Cardiac fibroblast (primary cell): Measurements from ENCODE around the gene USH1G.

Experiments
- DNase-seq, 2 donors: peaks; one replicate each; pipeline versions ENCODE4 v3.0.0 to v3.0.0-alpha.2; 2010; ENCODE audit warnings: low read depth in 2 of 2
- H3K4me3 ChIP-seq, 2 donors: replicated peaks in 1 of 2; 1 replicate in 1 of 2; 2 replicates in 1 of 2; pipeline ENCODE4 v1.5.1; 2011; ENCODE audit warnings: low read depth in 2 of 2, low read length in 2 of 2, mild to moderate bottlenecking in 2 of 2, moderate library complexity in 1 of 2
- CTCF ChIP-seq: IDR thresholded peaks from one replicate; pipeline ENCODE4 v1.5.1; 2011; ENCODE audit warnings: low read depth, mild to moderate bottlenecking, low read length, inconsistent platforms

The USH1G gene

DNA sequence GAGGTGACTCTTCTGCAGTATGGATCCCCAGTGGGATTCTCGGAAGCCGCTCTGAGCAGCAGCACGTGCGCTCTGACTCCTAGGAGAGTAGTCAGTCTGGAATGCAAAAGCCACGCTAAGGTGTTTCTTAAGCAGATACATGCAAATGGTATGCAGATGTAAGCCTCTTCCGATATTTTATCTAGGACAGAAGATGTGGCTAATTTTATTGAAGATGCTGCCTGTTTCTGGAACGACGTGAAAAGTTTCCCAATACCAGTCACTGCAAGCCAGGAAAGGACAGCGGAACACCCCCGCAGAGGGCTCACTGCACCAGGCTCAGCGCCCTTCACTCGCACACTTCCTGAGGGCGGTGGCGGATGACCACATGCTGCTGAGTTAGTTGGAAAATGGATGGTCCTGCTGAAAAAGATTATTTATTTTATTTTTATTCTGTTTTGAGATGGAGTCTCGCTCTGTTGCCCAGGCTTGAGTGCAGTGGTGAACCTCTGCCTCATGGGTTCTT lies 39.8 kb downstream of the USH1G start:
- DNase-seq, result peak in 1 of 2 donors; percentile 47
- H3K4me3 ChIP-seq, result no peak overlapping the region
- TF ChIP-seq CTCF, result no peak

DNA sequence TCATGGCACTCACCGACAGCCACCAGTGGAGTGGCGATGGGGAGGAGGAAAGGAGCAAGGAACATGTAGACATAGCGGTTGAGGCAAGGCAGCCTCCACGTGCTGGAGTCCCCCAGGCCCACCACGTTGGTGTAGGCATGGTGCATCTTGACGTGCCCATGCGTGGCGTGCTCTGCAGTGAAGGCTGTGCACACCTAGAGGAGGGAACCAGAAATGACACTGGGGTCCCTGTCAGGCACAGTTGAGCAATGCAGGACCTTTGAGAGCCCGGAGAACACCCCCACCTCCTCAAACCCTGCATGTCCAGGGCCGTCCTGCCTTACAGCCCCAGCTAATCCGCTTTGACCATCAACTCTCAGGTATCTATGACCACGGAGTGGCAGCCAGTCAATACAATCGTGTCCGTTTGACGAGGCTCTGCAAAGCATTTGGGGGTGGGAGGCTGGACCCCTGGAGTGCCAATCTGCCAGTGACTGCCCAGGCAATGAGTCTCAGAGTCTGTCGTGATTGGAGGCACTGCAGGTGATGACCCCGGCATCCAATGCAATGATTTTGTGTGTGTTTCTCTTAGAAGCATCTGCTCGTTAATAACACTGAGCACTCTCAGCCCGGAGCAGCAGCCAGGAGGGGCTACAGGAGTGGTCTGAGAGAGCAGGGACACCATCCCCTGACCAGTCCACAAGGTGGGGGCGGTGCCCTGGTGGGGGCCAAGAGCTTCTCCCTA lies 40.4 kb downstream of the USH1G start:
- no peak for DNase-seq
- no peak overlapping the region for H3K4me3 ChIP-seq
- no peak for TF ChIP-seq CTCF

GRCh38 chr17:74881073-74881472 lies 42.0 kb downstream of the USH1G start:
- H3K4me3 ChIP-seq, result no peak overlapping the region
- TF ChIP-seq CTCF, result no peak
- no peak for DNase-seq

GRCh38 chr17:74879308-74879707 lies 43.7 kb downstream of the USH1G start:
- no peak for DNase-seq
- TF ChIP-seq CTCF, result no peak
- H3K4me3 ChIP-seq, result no peak overlapping the region

GRCh38 chr17:74878658-74879057 lies 44.4 kb downstream of the USH1G start:
- no peak for TF ChIP-seq CTCF
- no peak overlapping the region for H3K4me3 ChIP-seq
- DNase-seq, result no peak

DNA sequence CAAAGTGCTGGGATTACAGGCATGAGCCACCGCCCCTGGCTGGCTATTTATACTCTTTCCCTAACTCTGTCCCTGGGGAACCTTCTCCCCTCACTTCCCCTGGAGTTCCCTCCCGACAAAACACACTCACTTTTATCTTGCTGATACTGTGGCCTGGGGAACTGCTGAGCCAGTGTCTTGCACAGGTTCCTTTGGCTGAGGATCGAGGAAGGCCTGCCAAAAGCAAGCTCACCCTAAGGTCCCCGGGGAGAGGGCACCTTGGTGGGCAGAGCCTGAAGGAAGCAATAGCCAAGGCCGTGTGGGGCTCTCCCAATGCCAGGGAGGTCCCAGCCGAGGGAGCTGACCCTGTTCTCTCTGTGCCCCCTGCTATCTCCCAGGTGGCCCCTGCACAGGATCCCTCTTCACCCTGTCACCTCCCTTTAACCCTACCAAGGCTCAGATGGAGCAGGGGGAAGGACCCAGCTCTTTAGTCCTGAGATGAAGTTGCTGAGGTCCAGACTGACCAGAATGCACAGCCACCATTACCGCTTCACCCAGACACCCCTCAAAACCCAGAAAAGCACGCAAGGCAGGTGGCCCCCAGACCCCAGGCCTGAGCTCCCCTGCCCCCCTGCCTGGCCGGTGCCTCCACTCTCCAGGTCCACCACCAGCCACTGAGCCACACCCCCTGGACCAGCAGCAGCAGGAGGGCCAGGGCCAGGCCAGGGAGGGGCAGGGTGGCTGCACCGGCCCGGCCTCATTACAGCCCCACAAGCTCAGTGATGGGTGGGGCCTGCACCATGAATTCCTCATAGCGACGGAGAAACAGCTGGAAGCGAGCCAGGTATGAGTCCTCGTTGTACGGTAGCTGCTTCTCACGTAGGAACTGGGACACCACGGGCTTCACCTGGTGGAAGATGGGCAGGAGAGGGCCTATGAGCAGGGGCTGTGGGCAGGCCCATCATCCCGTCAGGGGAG lies 45.2 kb downstream of the USH1G start:
- TF ChIP-seq CTCF, result no peak
- DNase-seq, result peak; percentile 55 to 71

More for the DNA sequence above, 45.2 kb downstream of the USH1G start:
- H3K4me3 ChIP-seq, result no peak overlapping the region
